Suppressor macrophage (primary cell): ENCODE data around the gene CBFA2T3.

Experiments
- DNase-seq, 4 experiments: peaks; one replicate each; pipeline ENCODE4 v3.0.0-alpha.2; 2020 to 2022

Gene CBFA2T3

DNA sequence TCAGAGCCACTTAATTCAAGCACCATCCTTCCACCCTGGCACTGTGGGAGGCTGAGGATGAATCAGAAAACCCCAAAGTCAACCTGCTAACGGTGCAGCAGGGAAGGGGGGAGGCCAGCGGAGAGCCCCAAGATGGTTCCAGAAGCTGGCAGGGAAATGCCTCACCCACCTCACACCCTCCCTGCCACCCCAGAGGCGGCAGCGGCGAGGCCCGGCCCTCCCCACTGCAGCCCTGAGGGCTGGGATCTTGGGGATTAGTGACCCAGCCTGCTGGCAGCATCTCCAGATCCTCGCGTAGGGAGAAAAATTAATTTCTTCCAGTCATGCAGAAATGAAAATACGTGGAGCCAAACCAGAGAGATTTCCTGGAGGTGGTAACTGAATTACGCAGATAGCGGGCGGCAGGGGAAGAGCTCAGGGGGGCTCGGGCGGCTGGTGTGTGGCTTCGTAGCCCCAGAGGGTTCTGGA lies 38.2 kb downstream of the CBFA2T3 start:
- DNase-seq = peak in 1 of 4 experiments; percentile 36

DNA sequence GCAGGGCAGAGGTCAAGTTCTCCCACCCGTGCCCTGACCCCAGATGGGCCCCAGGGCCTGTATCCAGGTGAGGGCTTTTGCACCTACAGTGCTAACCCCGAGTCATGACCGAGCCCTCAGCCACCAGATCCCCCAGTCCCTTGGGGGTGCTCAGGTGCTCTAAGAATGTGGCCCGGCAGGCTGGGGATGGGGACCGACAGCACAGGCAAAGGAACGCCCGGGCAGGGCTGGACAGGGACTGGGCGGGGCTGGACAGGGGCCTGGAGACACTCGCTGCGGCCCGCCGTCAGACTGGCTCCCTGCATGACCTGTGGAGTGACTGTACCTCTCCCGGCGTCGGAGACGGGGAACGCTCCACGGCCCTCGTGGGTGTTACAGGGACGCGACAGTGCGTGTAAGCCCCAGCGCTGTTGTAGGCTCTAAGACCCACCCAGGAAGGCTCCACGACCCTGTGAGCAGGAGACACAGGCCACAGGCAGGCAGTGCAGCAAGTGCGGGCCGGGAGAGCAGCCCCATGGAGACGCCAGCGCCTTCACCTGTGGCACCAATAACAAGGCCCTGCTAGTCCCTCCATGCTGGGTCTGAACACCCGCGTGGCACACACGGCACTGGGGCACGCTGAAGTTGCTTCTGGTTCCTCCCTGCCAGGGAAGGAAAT lies 38.8 kb downstream of the CBFA2T3 start:
- peak in 1 of 4 experiments; percentile 36 for DNase-seq

DNA sequence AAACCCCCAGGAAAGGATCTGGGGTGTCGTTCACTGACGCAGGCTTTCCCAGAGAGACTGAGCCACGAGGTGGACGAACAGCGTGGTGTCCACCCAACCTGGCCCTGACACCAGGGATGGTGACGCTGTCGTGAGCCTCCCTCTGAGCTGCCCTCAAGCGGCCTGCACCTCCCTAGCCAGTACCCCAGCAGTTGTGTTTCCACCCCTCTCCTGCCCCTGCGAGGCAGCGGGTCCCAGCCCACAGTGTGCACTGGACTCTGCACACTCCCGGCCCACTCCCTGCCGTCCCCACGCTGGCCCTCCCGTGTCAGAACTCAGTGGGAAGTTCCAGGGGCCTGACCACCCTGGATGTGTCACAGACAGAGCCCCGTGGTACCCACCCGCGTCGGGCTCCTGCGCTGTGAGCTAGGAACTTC lies 39.8 kb downstream of the CBFA2T3 start:
- peak in 2 of 4 experiments; percentile 64 to 75 for DNase-seq

DNA sequence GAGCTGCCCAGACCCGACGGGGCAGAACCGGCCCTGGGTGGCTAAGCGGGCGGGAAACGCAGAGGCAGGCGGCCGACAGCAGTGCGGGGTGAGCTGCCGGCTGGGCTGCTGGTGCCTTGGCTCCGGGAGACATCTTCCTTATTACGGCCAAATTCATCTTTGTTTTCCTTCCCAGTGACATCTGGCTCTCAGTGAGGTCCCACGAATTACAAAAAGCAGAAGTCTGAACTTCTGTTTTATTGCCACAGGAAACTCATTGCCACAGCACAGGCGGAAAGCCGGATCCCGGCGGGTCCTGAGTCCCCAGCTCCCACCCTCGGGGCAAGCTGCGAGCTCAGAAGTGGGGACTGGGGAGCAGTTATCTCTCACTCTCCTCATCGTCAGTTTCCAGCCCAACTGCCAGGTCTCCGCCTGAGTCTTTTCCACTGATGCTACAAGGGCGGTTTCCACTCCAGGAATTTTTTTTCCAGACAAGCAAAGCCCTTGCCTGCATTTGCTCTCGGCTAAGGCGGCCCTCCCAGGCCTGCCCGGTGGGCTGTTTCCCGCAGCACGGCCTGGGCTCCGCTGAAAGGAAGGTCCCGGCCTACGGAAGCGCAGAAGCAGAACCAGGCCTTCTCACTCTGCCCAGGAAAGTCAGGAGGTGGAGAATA lies 40.3 kb downstream of the CBFA2T3 start:
- DNase-seq = peak; percentile 88 to 93 (median 91)

DNA sequence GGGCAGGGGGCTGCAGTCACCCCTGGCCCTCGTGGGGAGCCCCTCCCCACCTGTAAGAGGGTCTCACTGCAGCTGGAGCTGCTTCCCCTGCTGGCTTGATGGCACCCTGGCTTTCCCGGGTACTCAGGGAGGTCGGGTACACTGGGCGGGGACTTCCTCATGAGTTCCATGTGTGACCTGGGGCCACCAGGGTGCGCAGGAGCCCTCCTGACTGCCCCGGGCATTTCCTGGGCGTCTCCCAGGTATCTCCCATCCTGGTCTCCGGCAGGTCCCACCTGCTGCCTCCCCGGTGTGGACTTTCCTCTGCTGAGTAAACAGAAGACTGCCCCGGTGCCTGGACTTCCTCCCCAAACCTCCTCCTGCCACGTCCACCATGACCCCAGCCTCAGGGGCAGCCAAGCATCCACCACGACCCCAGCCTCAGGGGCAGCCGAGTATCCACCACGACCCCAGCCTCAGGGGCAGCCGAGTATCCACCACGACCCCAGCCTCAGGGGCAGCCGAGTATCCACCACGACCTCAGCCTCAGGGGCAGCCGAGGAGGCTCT lies 40.9 kb downstream of the CBFA2T3 start:
- DNase-seq = peak in 3 of 4 experiments; percentile 49 to 69 (median 60)

DNA sequence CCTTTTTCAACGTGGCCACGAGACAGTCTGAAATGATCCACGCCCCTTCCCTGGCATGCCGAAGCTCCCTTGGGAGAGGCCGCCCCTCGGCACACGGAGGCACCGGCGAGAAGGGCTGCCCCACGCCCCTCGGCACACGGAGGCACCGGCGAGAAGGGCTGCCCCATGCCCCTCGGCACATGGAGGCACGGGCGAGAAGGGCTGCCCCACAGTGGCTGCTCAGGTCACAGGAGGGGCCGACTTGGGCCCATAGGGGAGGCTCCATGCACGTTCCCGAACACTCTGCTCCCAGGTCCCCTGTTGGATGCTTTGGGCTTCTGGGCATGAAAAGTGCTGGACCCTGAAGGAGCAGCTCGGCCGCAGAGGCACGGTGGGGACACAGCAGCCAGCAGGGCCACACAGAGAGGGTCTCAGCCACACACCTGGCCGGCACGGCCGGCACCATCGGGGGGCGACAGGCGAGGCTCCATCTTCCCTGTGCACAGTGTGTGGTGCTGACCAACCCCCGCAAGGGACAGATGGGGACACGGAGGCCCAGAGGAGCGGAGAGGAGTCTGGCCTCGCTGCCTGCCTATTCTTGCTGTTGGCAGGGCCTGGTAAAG lies 42.8 kb downstream of the CBFA2T3 start:
- no peak for DNase-seq

DNA sequence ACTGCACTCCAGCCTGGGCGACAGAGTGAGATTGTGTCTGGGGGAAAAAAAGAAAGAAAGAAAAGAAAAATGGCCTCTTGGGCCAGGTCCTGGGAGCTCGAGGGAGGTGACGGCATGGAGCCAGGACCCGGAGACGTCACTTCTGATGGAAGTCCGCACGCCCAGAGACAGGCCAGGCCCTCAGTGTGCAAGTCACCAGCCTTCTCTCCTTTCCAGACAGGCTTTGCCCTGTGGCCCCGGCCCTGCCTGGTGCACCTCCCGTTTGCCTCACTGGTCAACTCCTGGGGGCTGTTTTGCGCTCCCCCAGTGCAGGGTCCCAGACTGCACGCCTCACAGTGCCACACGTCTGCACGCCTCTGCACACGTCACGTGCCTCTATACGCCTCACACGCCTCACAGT lies 44.1 kb downstream of the CBFA2T3 start:
- no peak for DNase-seq

DNA sequence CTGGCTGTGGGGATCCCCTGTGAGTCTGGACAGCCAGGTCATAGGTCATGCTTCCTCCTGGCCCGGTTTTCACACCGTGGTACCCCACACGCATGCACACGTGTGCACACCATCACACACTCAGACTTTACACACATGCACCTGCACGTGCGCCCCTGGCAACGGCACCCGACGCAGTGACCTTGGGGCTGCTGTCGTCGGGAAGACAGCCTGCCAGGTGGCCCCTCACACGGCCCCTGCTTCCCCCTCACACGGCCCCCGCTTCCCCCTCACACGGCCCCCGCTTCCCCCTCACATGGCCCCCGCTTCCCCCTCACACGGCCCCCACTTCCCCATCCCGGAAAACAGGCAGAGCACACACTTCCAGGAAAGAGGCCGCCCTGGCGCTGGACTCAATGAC lies 45.1 kb downstream of the CBFA2T3 start:
- DNase-seq = no peak

DNA sequence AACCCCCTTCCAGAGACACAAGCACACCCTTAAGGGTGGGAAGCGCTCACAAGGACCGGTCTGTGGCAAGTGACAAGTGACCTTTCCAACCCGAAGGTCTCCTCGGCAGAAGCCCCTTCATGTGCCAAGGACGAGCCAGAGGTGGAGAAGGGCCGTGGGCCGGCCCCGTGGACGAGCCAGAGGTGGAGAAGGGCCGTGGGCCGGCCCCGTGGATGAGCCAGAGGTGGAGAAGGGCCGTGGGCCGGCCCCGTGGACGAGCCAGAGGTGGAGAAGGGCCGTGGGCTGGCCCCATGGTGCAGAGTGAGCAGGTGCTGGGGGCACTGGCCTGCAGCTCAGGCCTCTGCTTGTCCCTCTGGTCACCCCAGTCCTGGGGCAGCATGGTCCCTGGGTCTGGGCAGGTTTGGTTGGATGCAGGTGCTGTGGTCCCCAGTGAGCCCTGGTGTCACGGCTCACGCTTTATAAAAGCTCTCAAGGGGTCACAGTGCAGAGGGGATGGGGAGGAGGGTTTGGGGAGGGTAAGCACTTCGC lies 45.6 kb downstream of the CBFA2T3 start:
- DNase-seq = no peak

DNA sequence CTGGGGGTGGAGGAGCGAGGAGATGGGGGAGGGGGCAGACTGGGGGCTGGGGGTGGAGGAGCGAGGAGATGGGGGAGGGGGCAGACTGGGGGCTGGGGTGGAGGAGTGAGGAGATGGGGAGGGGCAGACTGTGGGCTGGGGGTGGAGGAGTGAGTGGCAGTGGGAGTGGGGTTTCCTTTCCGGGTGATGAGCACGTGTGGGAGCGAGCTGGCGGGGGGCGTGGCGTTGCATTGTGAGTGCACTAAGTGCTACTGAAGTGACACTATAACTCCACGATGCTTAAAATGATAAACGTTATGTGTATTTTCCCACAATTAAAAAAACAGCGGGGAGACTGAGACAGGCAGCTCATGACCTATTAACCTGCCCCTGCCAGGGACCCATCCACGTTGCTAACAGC lies 46.3 kb downstream of the CBFA2T3 start:
- DNase-seq = no peak

DNA sequence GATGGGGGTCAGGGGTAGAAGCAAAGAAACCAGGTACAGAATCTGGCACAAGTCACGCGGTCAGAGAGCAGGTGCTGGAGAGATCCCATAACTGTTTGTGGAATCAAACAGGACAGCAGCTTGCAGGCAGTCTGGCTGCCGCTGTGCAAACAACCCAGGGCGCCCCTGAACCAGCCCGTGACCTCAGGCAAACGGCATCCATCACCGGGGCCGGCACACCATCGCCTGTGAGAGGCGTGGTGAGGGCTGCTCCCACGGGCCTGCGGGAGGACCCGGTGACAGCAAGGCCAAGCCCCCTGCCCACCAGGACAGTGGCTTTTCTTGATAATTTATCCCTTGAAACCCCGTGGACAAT lies 47.9 kb downstream of the CBFA2T3 start:
- DNase-seq = no peak

DNA sequence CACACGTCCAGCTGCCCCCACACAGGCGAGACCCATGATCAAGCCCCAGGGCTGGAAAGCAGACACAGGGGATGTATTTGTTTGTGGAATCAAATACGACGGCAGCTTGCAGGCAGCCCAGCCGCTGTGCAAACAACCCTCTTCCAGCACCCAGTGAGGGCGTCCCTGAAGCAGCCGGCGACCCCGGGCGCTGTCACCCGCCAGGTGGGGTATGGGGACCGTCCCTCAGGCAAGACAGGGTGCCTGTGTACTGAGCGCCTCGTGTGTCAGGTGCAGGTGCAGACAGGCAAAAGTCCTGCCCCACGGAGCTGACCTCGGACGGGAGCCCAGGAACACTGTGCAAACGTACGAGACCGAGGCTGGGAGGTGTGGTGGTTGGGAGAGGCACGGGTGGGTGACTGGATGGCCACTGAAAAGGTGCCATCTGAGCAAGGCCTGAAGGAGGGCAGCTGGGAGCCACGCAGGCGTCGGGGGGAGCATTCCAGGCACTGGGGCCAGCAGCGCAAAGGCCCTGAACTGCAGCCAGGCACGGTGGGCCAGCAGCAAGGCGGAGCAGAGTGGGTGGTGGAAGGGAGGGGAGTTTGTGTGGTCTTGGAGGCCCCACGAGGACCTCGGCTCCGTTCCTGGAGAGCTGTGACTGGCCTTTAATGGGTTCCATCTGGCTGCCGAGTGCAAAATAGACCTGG lies 48.5 kb downstream of the CBFA2T3 start:
- no peak for DNase-seq

DNA sequence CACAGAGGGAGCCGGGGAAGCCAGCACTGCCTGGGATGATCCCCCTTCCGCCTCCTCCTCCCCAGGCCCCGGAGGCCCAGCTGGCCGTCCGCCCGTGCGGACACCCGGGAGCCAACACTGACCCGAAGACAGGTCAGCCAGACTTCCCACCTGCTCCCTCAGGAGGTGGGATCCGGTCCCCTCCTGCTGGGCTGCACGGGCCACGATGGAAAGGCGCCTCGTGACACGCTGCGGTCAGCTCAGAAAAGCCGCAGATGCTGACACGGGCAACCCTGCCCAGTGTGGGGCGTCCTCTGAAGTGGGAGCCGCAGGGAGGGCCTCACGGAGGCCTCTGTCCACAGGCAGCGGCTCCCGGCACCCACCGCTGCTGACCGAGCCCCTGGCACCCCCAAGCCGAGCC lies 49.3 kb downstream of the CBFA2T3 start:
- DNase-seq = no peak

DNA sequence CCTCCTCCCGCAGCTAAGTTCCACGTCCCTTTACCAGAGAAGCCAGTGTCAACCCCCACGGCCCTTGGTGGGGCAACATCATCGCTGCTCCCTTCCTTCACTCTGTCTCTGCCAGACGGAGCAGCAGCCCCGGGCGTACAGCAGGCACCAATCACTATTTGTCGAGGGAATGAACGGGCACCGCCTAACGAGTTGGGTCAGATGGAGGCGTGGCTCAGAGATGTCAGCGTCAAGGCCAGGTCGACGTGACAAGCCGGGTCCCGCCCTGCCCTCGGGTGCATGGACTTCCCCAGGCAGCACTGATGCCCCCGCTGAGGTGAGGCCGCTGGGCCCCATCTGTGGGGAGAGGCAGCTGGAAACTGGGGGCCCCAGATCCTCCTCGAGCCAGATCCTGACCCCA lies 50.0 kb downstream of the CBFA2T3 start:
- no peak for DNase-seq

DNA sequence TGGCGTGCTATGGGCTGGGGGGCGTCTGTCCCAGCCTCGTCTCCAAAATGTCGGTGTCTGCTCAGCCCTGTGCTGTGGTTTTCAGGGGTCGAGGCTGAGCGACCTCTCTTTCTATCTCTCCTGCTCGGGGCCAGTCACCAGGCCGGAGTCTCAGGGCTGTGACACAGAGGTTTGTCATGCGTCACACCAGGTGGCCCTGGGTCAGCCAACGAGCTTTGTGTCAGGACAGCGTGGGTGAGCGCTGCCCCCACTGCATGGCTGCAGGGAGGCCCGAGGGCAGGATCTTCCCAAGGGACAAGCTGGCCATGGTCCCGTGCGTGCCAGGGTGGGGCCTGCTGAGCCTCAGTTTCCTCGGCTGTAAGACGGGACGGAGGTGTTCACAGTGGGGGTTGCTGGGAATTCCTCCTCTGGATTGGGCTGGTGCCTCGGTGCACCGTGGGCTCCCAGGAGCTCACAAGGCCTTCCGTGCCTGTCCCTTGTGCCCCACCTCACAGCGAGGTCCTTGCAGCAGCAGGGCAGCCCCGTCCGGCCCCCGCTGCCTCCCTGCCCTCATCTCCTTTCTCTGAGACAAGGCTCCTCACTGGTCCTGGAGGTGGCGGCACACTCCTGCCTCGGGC lies 50.5 kb downstream of the CBFA2T3 start:
- DNase-seq = no peak

DNA sequence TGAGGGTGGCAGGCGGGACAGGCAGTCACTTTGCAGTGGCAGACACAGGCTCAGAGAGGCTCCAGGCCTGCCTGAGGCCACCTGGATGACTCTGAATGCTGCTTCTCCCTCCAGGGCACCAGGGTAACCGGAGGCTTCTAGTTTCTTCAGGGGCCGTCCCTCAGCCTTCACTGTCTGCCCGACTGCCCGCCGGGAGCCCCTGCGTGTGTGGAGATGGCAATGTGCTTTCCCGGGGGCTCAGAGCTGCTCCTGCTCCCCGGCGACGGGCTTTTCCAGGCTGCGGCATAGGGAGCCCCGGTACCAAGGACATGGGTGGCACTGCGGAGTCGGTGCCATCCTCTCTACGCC lies 51.5 kb downstream of the CBFA2T3 start:
- DNase-seq = no peak

DNA sequence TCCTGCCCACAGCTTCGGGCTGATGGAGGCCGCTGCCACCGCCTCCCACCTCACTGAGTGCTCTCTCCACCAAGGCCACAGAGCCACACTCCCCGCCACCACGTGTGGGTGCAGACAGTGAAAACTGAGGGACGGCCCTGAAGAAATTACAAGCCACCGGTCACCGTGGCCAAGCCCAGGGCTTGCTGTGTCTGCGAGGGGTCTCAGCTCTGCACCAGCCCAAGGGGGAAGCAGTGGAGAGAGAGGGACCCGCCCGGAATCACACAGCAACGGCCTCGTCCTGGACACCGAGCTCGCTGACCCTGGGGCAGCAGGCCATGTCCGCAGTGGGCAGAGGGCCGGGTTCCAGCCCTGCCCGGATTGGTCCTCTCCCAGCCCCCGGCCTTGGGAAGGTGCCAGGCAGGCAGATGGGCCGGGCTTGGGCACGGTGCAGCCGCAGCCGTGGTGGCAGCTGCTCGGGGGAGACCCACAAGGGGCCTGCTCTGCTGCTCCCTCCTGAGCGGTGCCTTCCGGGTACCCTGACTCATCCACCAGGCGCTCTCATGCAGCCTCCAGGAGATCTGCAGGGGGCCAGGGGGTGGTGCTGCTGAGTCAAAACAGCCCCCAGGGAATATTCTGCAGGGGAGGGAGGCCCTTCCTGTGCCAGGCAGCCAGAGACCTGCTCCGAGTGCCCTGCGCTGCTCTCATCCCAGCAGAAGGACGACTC lies 52.0 kb downstream of the CBFA2T3 start:
- DNase-seq = peak in 3 of 4 experiments; percentile 20 to 57 (median 22)

DNA sequence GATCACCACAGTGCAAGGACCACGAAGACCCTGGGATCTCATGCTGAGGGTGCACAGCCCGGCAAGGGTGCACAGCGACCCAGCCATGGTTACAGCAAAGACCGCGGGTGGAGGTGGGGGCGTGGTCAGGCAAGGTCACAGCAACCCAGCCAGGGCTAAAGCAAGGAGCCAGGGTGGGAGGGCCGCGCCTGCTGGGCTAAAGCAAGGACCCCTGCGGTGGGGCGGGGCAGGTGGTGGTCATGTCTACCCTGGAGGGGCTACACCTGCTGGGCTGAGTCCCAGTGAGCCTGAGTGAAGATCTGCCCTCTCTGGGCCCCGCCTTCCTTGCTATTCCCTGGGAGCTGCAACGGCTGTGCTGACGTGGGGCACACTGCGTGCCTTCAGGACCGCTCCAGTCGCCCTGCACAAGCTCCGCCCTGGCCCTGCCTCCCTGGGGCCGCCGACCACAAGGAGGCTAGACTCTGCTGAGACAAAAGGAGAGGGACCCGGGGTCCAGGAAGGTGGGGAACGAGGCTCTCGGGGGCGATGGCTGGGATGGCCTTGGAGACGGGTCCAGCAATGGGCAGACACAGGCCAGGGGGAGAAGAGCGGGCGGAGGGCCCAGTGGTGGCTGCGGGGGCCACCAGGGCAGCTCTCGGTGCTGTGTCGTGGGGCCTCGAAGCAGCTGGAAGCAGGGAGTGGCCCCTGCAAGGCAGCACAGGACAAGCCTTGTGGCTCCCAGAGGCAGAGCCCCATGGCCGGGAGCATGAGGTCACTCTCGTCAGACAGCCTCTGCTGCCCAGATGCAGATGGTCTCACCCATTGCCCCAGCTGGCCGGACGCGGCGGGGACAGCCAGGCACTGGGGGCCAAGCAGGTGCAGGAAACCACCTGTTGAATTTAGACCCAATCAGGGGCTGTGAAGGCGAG lies 52.8 kb downstream of the CBFA2T3 start:
- no peak for DNase-seq

DNA sequence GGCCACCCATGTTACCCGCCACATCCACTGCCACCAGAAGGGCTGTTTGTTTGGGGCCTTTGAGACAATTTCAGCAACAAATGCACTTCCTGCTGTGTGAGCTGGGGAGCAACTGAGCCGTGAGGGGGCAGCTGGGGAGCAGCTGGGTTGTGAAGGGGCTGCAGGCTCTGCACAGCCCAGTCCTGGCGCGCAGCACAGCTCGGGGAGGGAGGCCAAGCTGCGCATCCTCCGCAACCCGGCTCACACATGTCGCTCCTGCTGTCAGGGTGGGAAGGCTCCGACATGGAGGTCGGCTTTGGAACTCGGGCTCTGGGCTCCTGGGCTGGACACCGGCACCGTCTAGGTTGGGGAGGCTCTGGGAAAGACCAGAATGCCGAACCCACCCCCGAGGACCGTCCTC lies 53.6 kb downstream of the CBFA2T3 start:
- no peak for DNase-seq

DNA sequence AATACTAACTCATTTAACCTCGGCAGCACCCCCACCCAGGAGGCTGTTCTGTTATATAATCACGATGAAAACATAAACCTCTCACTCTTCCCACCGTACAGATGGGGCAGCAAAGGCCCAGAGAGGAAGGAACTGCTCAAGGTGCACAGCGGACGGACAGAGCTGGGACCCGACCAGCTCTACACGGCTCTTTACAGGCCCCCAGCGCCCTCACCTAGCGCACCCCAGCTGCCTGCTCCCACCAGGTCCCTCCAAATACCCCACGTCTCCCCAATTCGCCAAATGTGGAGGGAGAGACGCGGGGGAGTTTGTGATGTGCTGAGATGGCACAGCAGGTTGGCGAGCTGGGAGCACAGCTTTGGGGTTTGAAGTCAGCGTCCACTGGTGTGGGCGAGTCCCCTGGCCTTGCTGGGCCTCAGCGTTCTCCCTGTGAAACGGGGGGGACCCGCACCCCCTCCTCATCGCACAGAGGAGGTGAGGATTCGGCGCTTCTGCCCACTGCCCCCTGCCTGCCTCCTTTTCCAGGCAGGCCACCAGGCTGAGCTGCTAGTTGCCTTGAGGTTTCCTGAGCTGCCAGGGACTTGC lies 54.1 kb downstream of the CBFA2T3 start:
- DNase-seq = no peak
